Measurements from ENCODE around the gene RAD51B. TPM values are rescaled to one million over a fixed set of nuclear protein-coding genes. Genes with fewer than 3 reads are reported as not detected.

Gene RAD51B
- total RNA-seq, 1 experiment from 2014 or later = 16.7 TPM

GRCh38 chr14:68373847-68374444 lies 554.4 kb downstream of the RAD51B start:
- H4K5ac ChIP-seq (ENCODE audit: insufficient read length, low read depth, low read length) = no peak overlapping the region
- H3K27me3 Mint-ChIP-seq (ENCODE audit: low read depth) = peaks cover 42% of the 10 kb centered on the region
- H3K9me3 ChIP-seq (ENCODE audit: control insufficient read depth, low read depth, low read length) = no peaks in the 10 kb centered on the region
- no peak overlapping the region for H3K27ac Mint-ChIP-seq
- H3K9ac ChIP-seq (ENCODE audit: extremely low read depth, insufficient read length, low read length) = no peak overlapping the region
- DNase-seq = no peak
- H3K56ac ChIP-seq (ENCODE audit: insufficient read length, low read depth, low read length) = no peak overlapping the region
- H3K9me3 Mint-ChIP-seq = 0 out of 5 replicates have a peak, but pooled peaks cover 0 to 3% of the 10 kb centered on the region in 2 experiments
- no peak overlapping the region for H4K91ac ChIP-seq (ENCODE audit: insufficient read length, low read depth, low read length)
- H2BK5ac ChIP-seq (ENCODE audit: insufficient read length, low read length) = no peak overlapping the region
- no peak overlapping the region for H4K8ac ChIP-seq (replicated peaks; ENCODE audit: insufficient read length, low read depth, low read length)
- H3K27me3 ChIP-seq (ENCODE audit: insufficient read depth, low read length) = no peaks in the 10 kb centered on the region
- no CpG with 5 or more reads among the region's 2 CpGs for WGBS (ENCODE audit: extremely low coverage, insufficient read length, low lambda C conversion rate)
- H3K79me1 ChIP-seq (ENCODE audit: insufficient read depth, low read depth, low read length, poor library complexity, severe bottlenecking) = no peaks in the 10 kb centered on the region
- H3K79me2 ChIP-seq (ENCODE audit: insufficient read depth, low read length) = no peaks in the 10 kb centered on the region
- no peak overlapping the region for H2BK12ac ChIP-seq (ENCODE audit: insufficient read length, low read depth, low read length)
- H2AK5ac ChIP-seq (ENCODE audit: insufficient read length, low read length) = no peak overlapping the region
- H2AFZ ChIP-seq (ENCODE audit: low read length) = no peak overlapping the region
- no peak overlapping the region for H3T11ph ChIP-seq (ENCODE audit: low read length)
- H2BK20ac ChIP-seq (ENCODE audit: low read depth, low read length, poor library complexity, severe bottlenecking) = no peak overlapping the region
- no peak overlapping the region for H3K4me2 ChIP-seq (ENCODE audit: insufficient read depth, insufficient read length, low read length)
- H3K36me3 Mint-ChIP-seq (ENCODE audit: insufficient read depth in 1 of 3, low read depth in 3 of 3) = no peaks in the 10 kb centered on the region
- H3K27ac ChIP-seq (ENCODE audit: insufficient read length, low read depth, low read length) = no peak overlapping the region
- no peak overlapping the region for H3K18ac ChIP-seq (ENCODE audit: insufficient read length, low read depth, low read length)
- no peak for TF ChIP-seq CTCF (conservative IDR thresholded peaks at IDR 0.05)
- H3K23ac ChIP-seq (ENCODE audit: insufficient read length, low read depth, low read length) = no peak overlapping the region
- H3K14ac ChIP-seq (ENCODE audit: insufficient read depth, low read length) = no peak overlapping the region
- H3K4ac ChIP-seq (ENCODE audit: low read depth, low read length) = no peak overlapping the region
- H4K20me1 ChIP-seq (ENCODE audit: control insufficient read depth, insufficient read depth, insufficient read length) = no peaks in the 10 kb centered on the region
- H3K4me1 Mint-ChIP-seq = peaks cover 30% of the 10 kb centered on the region in 2 experiments
- no peak overlapping the region for H3K4me3 Mint-ChIP-seq
- no peak overlapping the region for H2BK120ac ChIP-seq (ENCODE audit: low read depth, low read length, poor library complexity, severe bottlenecking)
- no peaks in the 10 kb centered on the region for H3K23me2 ChIP-seq (ENCODE audit: insufficient read length, low read depth, low read length, poor library complexity, severe bottlenecking)
- H2BK15ac ChIP-seq (ENCODE audit: low read depth, low read length) = no peak overlapping the region
- peaks cover 4% of the 10 kb centered on the region; the same call in 1 of the 2 replicates for H3K4me1 ChIP-seq (ENCODE audit: insufficient read depth, low read length)
